ENCODE measurements around the gene PROSER3.

The PROSER3 gene

GRCh38 chr19:35755550-35756376 lies 2.2 kb upstream of the PROSER3 start:
- peaks cover 16% of the 10 kb centered on the region for H3K4me1 ChIP-seq (ENCODE audit: control insufficient read depth, insufficient read depth, low read length)

GRCh38 chr19:35756377-35757230 lies 1.4 kb upstream of the PROSER3 start, which contains the start of gene HSPB6:
HSPB6 (minus strand) TSS chr19:35757029; CDS start chr19:35757008, 21 bp downstream.
- 75% methylated on average over 52 of the region's 52 CpGs for WGBS, 2 experiments
- peak within 1 kb of the TSS; percentile 9 for H3K27ac ChIP-seq (ENCODE audit: insufficient read depth, low read depth, low read length, poor library complexity, severe bottlenecking)
- H3K27me3 ChIP-seq (ENCODE audit: control insufficient read depth, insufficient read depth, low read length, poor library complexity, severe bottlenecking), result peaks cover 22% of the 10 kb centered on the region
- peaks cover 4% of the 10 kb centered on the region for H3K36me3 ChIP-seq (ENCODE audit: control insufficient read depth, insufficient read depth, low read length)
- H3K4me1 ChIP-seq (ENCODE audit: control insufficient read depth, insufficient read depth, low read length), result peaks cover 16% of the 10 kb centered on the region
- peak within 1 kb of the TSS; percentile 99 for H3K4me3 ChIP-seq (ENCODE audit: insufficient read depth, low read depth, low read length)
- H3K9me3 ChIP-seq (ENCODE audit: control insufficient read depth, low read length), result no peaks in the 10 kb centered on the region

More at GRCh38 chr19:35755550-35756376, 2.2 kb upstream of the PROSER3 start:
- Histone ChIP-seq H3K9me3 (ENCODE audit: control insufficient read depth, low read length) (no peaks in the 10 kb centered on the region), H3K36me3 (ENCODE audit: control insufficient read depth, insufficient read depth, low read length) (peaks cover 4% of the 10 kb centered on the region), H3K27ac (ENCODE audit: insufficient read depth, low read depth, low read length, poor library complexity, severe bottlenecking) (no peak overlapping the region), H3K27me3 (ENCODE audit: control insufficient read depth, insufficient read depth, low read length, poor library complexity, severe bottlenecking) (peaks cover 22% of the 10 kb centered on the region), H3K4me3 (ENCODE audit: insufficient read depth, low read depth, low read length) (peak overlapping the region; percentile 20)
- 38 to 39% methylated on average over 74 of the region's 74 CpGs for WGBS, 2 experiments

- peaks cover 16% of the 10 kb centered on the region for H3K4me1 ChIP-seq (ENCODE audit: control insufficient read depth, insufficient read depth, low read length)
- 35% methylated on average over 19 of the region's 19 CpGs for WGBS, 2 experiments
- H3K36me3 ChIP-seq (ENCODE audit: control insufficient read depth, insufficient read depth, low read length), result peaks cover 8% of the 10 kb centered on the region
- peak overlapping the region; percentile 9 for H3K27ac ChIP-seq (ENCODE audit: insufficient read depth, low read depth, low read length, poor library complexity, severe bottlenecking)
- peaks cover 22% of the 10 kb centered on the region for H3K27me3 ChIP-seq (ENCODE audit: control insufficient read depth, insufficient read depth, low read length, poor library complexity, severe bottlenecking)
- H3K4me3 ChIP-seq (ENCODE audit: insufficient read depth, low read depth, low read length), result peak overlapping the region; percentile 99
- H3K9me3 ChIP-seq (ENCODE audit: control insufficient read depth, low read length), result no peaks in the 10 kb centered on the region
Measured at GRCh38 chr19:35757231-35757748, 686 bp upstream of the PROSER3 start.

GRCh38 chr19:35759697-35760096 lies 1.7 kb downstream of the PROSER3 start:
- Histone ChIP-seq H3K9me3 (ENCODE audit: control insufficient read depth, low read length) (no peaks in the 10 kb centered on the region), H3K27me3 (ENCODE audit: control insufficient read depth, insufficient read depth, low read length, poor library complexity, severe bottlenecking) (peaks cover 22% of the 10 kb centered on the region), H3K4me1 (ENCODE audit: control insufficient read depth, insufficient read depth, low read length) (peaks cover 16% of the 10 kb centered on the region), H3K36me3 (ENCODE audit: control insufficient read depth, insufficient read depth, low read length) (peaks cover 12% of the 10 kb centered on the region), H3K27ac (ENCODE audit: insufficient read depth, low read depth, low read length, poor library complexity, severe bottlenecking) (no peak overlapping the region), H3K4me3 (ENCODE audit: insufficient read depth, low read depth, low read length) (no peak overlapping the region)
- 97 to 100% methylated on average over 2 of the region's 2 CpGs for WGBS, 2 experiments

GRCh38 chr19:35760711-35761349 lies 2.9 kb downstream of the PROSER3 start:
- Histone ChIP-seq H3K36me3 (ENCODE audit: control insufficient read depth, insufficient read depth, low read length) (peaks cover 14% of the 10 kb centered on the region), H3K27me3 (ENCODE audit: control insufficient read depth, insufficient read depth, low read length, poor library complexity, severe bottlenecking) (peaks cover 12% of the 10 kb centered on the region), H3K4me1 (ENCODE audit: control insufficient read depth, insufficient read depth, low read length) (peaks cover 14% of the 10 kb centered on the region), H3K27ac (ENCODE audit: insufficient read depth, low read depth, low read length, poor library complexity, severe bottlenecking) (no peak overlapping the region), H3K9me3 (ENCODE audit: control insufficient read depth, low read length) (no peaks in the 10 kb centered on the region), H3K4me3 (ENCODE audit: insufficient read depth, low read depth, low read length) (no peak overlapping the region)
- WGBS, 2 experiments, result 95 to 96% methylated on average over 4 of the region's 4 CpGs

GRCh38 chr19:35764432-35765315 lies 6.7 kb downstream of the PROSER3 start:
- Histone ChIP-seq H3K4me1 (ENCODE audit: control insufficient read depth, insufficient read depth, low read length) (peaks cover 8% of the 10 kb centered on the region), H3K9me3 (ENCODE audit: control insufficient read depth, low read length) (no peaks in the 10 kb centered on the region), H3K36me3 (ENCODE audit: control insufficient read depth, insufficient read depth, low read length) (peaks cover 14% of the 10 kb centered on the region), H3K4me3 (ENCODE audit: insufficient read depth, low read depth, low read length) (no peak overlapping the region), H3K27me3 (ENCODE audit: control insufficient read depth, insufficient read depth, low read length, poor library complexity, severe bottlenecking) (no peaks in the 10 kb centered on the region), H3K27ac (ENCODE audit: insufficient read depth, low read depth, low read length, poor library complexity, severe bottlenecking) (no peak overlapping the region)
- 93 to 95% methylated on average over 17 of the region's 17 CpGs for WGBS, 2 experiments

GRCh38 chr19:35766571-35767104 lies 8.7 kb downstream of the PROSER3 start:
- Histone ChIP-seq H3K4me1 (ENCODE audit: control insufficient read depth, insufficient read depth, low read length) (peaks cover 8% of the 10 kb centered on the region), H3K27me3 (ENCODE audit: control insufficient read depth, insufficient read depth, low read length, poor library complexity, severe bottlenecking) (no peaks in the 10 kb centered on the region), H3K27ac (ENCODE audit: insufficient read depth, low read depth, low read length, poor library complexity, severe bottlenecking) (no peak overlapping the region), H3K36me3 (ENCODE audit: control insufficient read depth, insufficient read depth, low read length) (peaks cover 10% of the 10 kb centered on the region), H3K4me3 (ENCODE audit: insufficient read depth, low read depth, low read length) (no peak overlapping the region), H3K9me3 (ENCODE audit: control insufficient read depth, low read length) (no peaks in the 10 kb centered on the region)
- 84 to 91% methylated on average over 11 of the region's 11 CpGs for WGBS, 2 experiments

GRCh38 chr19:35767288-35768081 lies 9.5 kb downstream of the PROSER3 start:
- Histone ChIP-seq H3K27me3 (ENCODE audit: control insufficient read depth, insufficient read depth, low read length, poor library complexity, severe bottlenecking) (no peaks in the 10 kb centered on the region), H3K9me3 (ENCODE audit: control insufficient read depth, low read length) (no peaks in the 10 kb centered on the region), H3K4me1 (ENCODE audit: control insufficient read depth, insufficient read depth, low read length) (peaks cover 8% of the 10 kb centered on the region), H3K36me3 (ENCODE audit: control insufficient read depth, insufficient read depth, low read length) (peaks cover 5% of the 10 kb centered on the region), H3K4me3 (ENCODE audit: insufficient read depth, low read depth, low read length) (no peak overlapping the region), H3K27ac (ENCODE audit: insufficient read depth, low read depth, low read length, poor library complexity, severe bottlenecking) (no peak overlapping the region)
- WGBS, 2 experiments, result 54 to 55% methylated on average over 34 of the region's 34 CpGs
